ENCODE results near the gene NPIPB8.
"Not testable (repeated sequence)": the region's sequence is repeated elsewhere in the genome, so short reads cannot be mapped to it uniquely, and the experiment has no call there.

NPIPB8 gene

GRCh38 chr16:28637765-28638164, at the start of gene NPIPB8:
TSS of gene NPIPB8 (plus strand) at chr16:28638065. CDS start at chr16:28638361, 296 bp downstream.
- H3K4me3 Mint-ChIP-seq; H3K4me1 Mint-ChIP-seq (ENCODE audit: low read depth): not testable (repeated sequence)

GRCh38 chr16:28589069-28589468, 48.8 kb upstream of the NPIPB8 start:
- H3K4me3 Mint-ChIP-seq: no peak overlapping the region
- H3K27me3 Mint-ChIP-seq (ENCODE audit: low read depth): no peaks in the 10 kb centered on the region
- H3K27ac Mint-ChIP-seq: no peak overlapping the region
- no peak for DNase-seq (ENCODE audit: low spot score)
- H3K9me3 Mint-ChIP-seq: no peaks in the 10 kb centered on the region
- H3K36me3 Mint-ChIP-seq (ENCODE audit: low read depth): peaks cover 30% of the 10 kb centered on the region
- no peaks in the 10 kb centered on the region for H3K4me1 Mint-ChIP-seq (ENCODE audit: low read depth)

More at GRCh38 chr16:28637765-28638164, at the start of gene NPIPB8:
- not testable (repeated sequence) for H3K9me3 Mint-ChIP-seq; H3K27me3 Mint-ChIP-seq (ENCODE audit: low read depth); H3K27ac Mint-ChIP-seq; DNase-seq (ENCODE audit: low spot score); H3K36me3 Mint-ChIP-seq (ENCODE audit: low read depth)

- Mint-ChIP-seq H3K36me3 (ENCODE audit: low read depth) (peaks cover 27% of the 10 kb centered on the region), H3K9me3 (no peaks in the 10 kb centered on the region)
These were observed 47.9 kb upstream of the NPIPB8 start for GRCh38 chr16:28589930-28590329.

GRCh38 chr16:28590384-28591340, 47.2 kb upstream of the NPIPB8 start:
- DNase-seq (ENCODE audit: low spot score): no peak
- Mint-ChIP-seq H3K36me3 (ENCODE audit: low read depth) (peaks cover 22% of the 10 kb centered on the region), H3K9me3 (no peaks in the 10 kb centered on the region), H3K27me3 (ENCODE audit: low read depth) (no peaks in the 10 kb centered on the region), H3K4me3 (no peak overlapping the region), H3K4me1 (ENCODE audit: low read depth) (no peaks in the 10 kb centered on the region), H3K27ac (no peak overlapping the region)

More at GRCh38 chr16:28589930-28590329, 47.9 kb upstream of the NPIPB8 start:
- no peak overlapping the region for H3K4me3 Mint-ChIP-seq
- H3K4me1 Mint-ChIP-seq (ENCODE audit: low read depth): no peaks in the 10 kb centered on the region
- H3K27me3 Mint-ChIP-seq (ENCODE audit: low read depth): no peaks in the 10 kb centered on the region
- DNase-seq (ENCODE audit: low spot score): no peak
- H3K27ac Mint-ChIP-seq: no peak overlapping the region

GRCh38 chr16:28591355-28591754, 46.5 kb upstream of the NPIPB8 start:
- no peaks in the 10 kb centered on the region for H3K27me3 Mint-ChIP-seq (ENCODE audit: low read depth)
- peaks cover 18% of the 10 kb centered on the region for H3K36me3 Mint-ChIP-seq (ENCODE audit: low read depth)
- no peak overlapping the region for H3K27ac Mint-ChIP-seq
- H3K4me3 Mint-ChIP-seq: no peak overlapping the region
- no peaks in the 10 kb centered on the region for H3K4me1 Mint-ChIP-seq (ENCODE audit: low read depth)
- DNase-seq (ENCODE audit: low spot score): no peak
- H3K9me3 Mint-ChIP-seq: no peaks in the 10 kb centered on the region

GRCh38 chr16:28592511-28592910, 45.4 kb upstream of the NPIPB8 start:
- H3K4me1 Mint-ChIP-seq (ENCODE audit: low read depth): no peaks in the 10 kb centered on the region
- H3K27ac Mint-ChIP-seq: no peak overlapping the region
- H3K36me3 Mint-ChIP-seq (ENCODE audit: low read depth): peaks cover 12% of the 10 kb centered on the region
- no peaks in the 10 kb centered on the region for H3K9me3 Mint-ChIP-seq
- no peak overlapping the region for H3K4me3 Mint-ChIP-seq
- DNase-seq (ENCODE audit: low spot score): no peak
- no peaks in the 10 kb centered on the region for H3K27me3 Mint-ChIP-seq (ENCODE audit: low read depth)

GRCh38 chr16:28592979-28593553, 44.8 kb upstream of the NPIPB8 start:
- peaks cover 12% of the 10 kb centered on the region for H3K36me3 Mint-ChIP-seq (ENCODE audit: low read depth)
- no peak for DNase-seq (ENCODE audit: low spot score)
- H3K4me3 Mint-ChIP-seq: no peak overlapping the region
- H3K27me3 Mint-ChIP-seq (ENCODE audit: low read depth): no peaks in the 10 kb centered on the region
- H3K4me1 Mint-ChIP-seq (ENCODE audit: low read depth): no peaks in the 10 kb centered on the region
- no peak overlapping the region for H3K27ac Mint-ChIP-seq
- no peaks in the 10 kb centered on the region for H3K9me3 Mint-ChIP-seq

GRCh38 chr16:28595451-28595850, 42.4 kb upstream of the NPIPB8 start:
- H3K27ac Mint-ChIP-seq; H3K4me3 Mint-ChIP-seq; DNase-seq (ENCODE audit: low spot score): not testable (repeated sequence)

GRCh38 chr16:28596115-28596630, 41.7 kb upstream of the NPIPB8 start:
- DNase-seq (ENCODE audit: low spot score): no peak
- Mint-ChIP-seq H3K27me3 (ENCODE audit: low read depth) (no peaks in the 10 kb centered on the region), H3K27ac (no peak overlapping the region), H3K36me3 (ENCODE audit: low read depth) (peaks cover 3% of the 10 kb centered on the region), H3K4me3 (no peak overlapping the region), H3K4me1 (ENCODE audit: low read depth) (no peaks in the 10 kb centered on the region), H3K9me3 (no peaks in the 10 kb centered on the region)

More at GRCh38 chr16:28595451-28595850, 42.4 kb upstream of the NPIPB8 start:
- not testable (repeated sequence) for H3K9me3 Mint-ChIP-seq; H3K4me1 Mint-ChIP-seq (ENCODE audit: low read depth); H3K36me3 Mint-ChIP-seq (ENCODE audit: low read depth); H3K27me3 Mint-ChIP-seq (ENCODE audit: low read depth)

- H3K4me3 Mint-ChIP-seq: no peak within 1 kb of the TSS
- no peaks in the 10 kb centered on the region for H3K27me3 Mint-ChIP-seq (ENCODE audit: low read depth)
- no peaks in the 10 kb centered on the region for H3K4me1 Mint-ChIP-seq (ENCODE audit: low read depth)
- no peaks in the 10 kb centered on the region for H3K36me3 Mint-ChIP-seq (ENCODE audit: low read depth)
- no peak within 1 kb of the TSS for H3K27ac Mint-ChIP-seq
- DNase-seq (ENCODE audit: low spot score): no peak
- no peaks in the 10 kb centered on the region for H3K9me3 Mint-ChIP-seq
These were observed 40.8 kb upstream of the NPIPB8 start, which contains the start of gene SULT1A2 for GRCh38 chr16:28596840-28597691. TSS of gene SULT1A2 (minus strand) at chr16:28597050. CDS start at chr16:28595930, 1,120 bp downstream.

- no peak for DNase-seq (ENCODE audit: low spot score)
- Mint-ChIP-seq H3K27ac (no peak overlapping the region), H3K27me3 (ENCODE audit: low read depth) (no peaks in the 10 kb centered on the region), H3K4me3 (no peak overlapping the region), H3K36me3 (ENCODE audit: low read depth) (no peaks in the 10 kb centered on the region), H3K4me1 (ENCODE audit: low read depth) (no peaks in the 10 kb centered on the region), H3K9me3 (no peaks in the 10 kb centered on the region)
These were observed 40.1 kb upstream of the NPIPB8 start for GRCh38 chr16:28597692-28598261.

- not testable (repeated sequence) for H3K27me3 Mint-ChIP-seq (ENCODE audit: low read depth); H3K4me3 Mint-ChIP-seq; H3K9me3 Mint-ChIP-seq
These were observed 38.2 kb upstream of the NPIPB8 start for GRCh38 chr16:28599377-28600285.

More at GRCh38 chr16:28599377-28600285, 38.2 kb upstream of the NPIPB8 start:
- H3K36me3 Mint-ChIP-seq (ENCODE audit: low read depth); DNase-seq (ENCODE audit: low spot score); H3K4me1 Mint-ChIP-seq (ENCODE audit: low read depth); H3K27ac Mint-ChIP-seq: not testable (repeated sequence)
